ENCODE results near the gene GUCY1A1.

Gene GUCY1A1

DNA sequence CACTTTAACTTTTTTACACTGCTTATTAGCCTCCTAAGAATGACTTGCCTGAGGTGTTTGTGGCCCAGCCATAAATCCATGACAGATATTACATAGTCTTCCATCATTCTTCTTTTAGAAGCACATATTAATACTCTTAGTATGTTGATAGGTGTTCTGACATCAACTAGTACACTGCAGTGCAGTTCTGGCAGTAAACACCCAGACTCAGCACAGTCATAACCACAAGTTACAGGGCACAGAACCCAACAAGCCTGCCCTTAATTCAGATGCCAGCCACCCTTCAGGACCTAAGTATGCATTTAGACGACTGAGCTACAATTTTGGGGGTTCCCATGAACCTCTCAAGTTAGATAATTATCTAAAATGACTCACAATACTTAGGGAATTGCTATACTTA is 55.7 kb downstream of the GUCY1A1 start:
- no peak overlapping the region for H3K4me3 ChIP-seq (ENCODE audit: low read depth, low read length)
- in situ Hi-C loops (cut with HindIII; ENCODE audit: low sequenced_read_pairs), result no loop called here
- TF ChIP-seq, protein P1, sequence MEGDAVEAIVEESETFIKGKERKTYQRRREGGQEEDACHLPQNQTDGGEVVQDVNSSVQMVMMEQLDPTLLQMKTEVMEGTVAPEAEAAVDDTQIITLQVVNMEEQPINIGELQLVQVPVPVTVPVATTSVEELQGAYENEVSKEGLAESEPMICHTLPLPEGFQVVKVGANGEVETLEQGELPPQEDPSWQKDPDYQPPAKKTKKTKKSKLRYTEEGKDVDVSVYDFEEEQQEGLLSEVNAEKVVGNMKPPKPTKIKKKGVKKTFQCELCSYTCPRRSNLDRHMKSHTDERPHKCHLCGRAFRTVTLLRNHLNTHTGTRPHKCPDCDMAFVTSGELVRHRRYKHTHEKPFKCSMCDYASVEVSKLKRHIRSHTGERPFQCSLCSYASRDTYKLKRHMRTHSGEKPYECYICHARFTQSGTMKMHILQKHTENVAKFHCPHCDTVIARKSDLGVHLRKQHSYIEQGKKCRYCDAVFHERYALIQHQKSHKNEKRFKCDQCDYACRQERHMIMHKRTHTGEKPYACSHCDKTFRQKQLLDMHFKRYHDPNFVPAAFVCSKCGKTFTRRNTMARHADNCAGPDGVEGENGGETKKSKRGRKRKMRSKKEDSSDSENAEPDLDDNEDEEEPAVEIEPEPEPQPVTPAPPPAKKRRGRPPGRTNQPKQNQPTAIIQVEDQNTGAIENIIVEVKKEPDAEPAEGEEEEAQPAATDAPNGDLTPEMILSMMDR (IDR thresholded peaks at IDR 0.05; ENCODE audit: low read depth, low read length, missing control alignments), result no peak
- DNase-seq (ENCODE audit: low read depth), result no peak

DNA sequence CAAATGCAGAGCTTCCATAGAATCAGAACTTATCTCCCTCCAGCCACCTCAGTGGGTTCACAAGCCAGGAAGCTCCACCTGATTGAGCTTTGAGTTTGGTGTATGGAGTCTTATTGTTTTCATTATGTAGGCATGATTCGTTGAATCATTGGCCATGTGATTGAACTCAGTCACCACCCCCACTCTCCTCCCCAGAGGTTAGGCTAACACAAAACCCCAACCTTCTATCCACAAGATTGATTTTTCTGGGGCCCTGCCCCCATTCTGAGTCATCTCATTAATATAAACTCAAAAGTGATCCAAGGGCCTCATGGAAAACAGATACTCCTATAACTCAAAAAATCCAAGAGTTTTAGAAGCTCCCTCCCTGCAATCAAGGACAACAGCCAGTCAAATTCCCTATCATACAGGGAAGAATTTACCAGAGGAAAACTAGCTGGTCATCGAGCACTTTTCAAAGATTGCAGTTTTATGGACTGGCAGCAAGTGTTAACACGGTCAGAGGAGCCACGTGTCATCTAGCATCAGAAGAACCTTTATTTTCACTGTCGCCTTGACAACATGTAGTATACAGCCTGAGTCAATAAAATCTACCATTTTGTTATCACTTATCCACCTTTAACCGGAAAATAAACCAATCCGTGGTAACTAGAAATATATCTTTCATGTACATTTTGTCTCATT is 56.3 kb downstream of the GUCY1A1 start:
- H3K4me3 ChIP-seq (ENCODE audit: low read depth, low read length), result no peak overlapping the region
- DNase-seq (ENCODE audit: low read depth), result no peak
- in situ Hi-C loops (cut with HindIII; ENCODE audit: low sequenced_read_pairs), result no loop called here
- TF ChIP-seq, protein P1 (IDR thresholded peaks at IDR 0.05; ENCODE audit: low read depth, low read length, missing control alignments), result no peak

DNA sequence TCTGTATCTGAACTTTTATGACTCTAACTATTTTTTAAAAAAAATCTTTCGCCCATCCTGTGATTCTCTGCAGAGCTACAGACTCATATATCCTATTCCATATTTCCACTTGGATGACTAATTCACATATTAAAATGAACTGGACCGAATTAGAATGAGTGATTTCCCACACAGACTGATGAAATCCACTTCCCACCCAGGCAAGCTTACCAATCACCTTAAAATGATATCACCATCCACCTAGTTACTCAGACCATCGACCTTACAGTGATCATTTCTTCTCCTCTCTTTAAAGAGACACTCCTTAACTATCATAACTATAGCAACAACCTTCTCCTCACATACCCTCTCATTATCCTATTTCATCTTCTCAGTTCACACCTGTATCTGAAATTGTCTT is 58.1 kb downstream of the GUCY1A1 start:
- H3K4me3 ChIP-seq (ENCODE audit: low read depth, low read length), result no peak overlapping the region
- in situ Hi-C loops (cut with HindIII; ENCODE audit: low sequenced_read_pairs), result no loop called here
- TF ChIP-seq, protein P1 (IDR thresholded peaks at IDR 0.05; ENCODE audit: low read depth, low read length, missing control alignments), result no peak
- DNase-seq (ENCODE audit: low read depth), result no peak

DNA sequence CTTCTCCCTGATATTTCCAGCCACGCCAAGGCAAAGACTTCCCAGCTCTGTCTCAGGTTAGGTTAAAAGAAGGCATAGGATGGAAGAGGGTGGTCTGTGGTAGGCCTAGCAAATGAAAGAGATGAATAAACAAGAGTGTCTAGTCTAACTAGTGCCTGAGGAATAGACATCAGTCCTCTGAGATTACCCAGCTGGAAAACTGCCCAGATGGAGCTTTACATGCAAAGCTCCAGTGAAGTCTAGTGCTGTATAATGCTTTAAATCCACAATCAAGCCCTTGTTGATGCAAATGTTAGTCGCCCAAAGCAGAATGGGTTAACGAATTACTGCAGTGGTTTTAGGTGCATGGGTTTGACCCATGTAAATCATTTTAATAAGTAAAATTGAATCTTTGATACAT is 67.4 kb downstream of the GUCY1A1 start:
- no peak overlapping the region for H3K4me3 ChIP-seq (ENCODE audit: low read depth, low read length)
- in situ Hi-C loops (cut with HindIII; ENCODE audit: low sequenced_read_pairs), result no loop called here
- no peak for DNase-seq (ENCODE audit: low read depth)
- TF ChIP-seq, protein P1 (IDR thresholded peaks at IDR 0.05; ENCODE audit: low read depth, low read length, missing control alignments), result no peak

DNA sequence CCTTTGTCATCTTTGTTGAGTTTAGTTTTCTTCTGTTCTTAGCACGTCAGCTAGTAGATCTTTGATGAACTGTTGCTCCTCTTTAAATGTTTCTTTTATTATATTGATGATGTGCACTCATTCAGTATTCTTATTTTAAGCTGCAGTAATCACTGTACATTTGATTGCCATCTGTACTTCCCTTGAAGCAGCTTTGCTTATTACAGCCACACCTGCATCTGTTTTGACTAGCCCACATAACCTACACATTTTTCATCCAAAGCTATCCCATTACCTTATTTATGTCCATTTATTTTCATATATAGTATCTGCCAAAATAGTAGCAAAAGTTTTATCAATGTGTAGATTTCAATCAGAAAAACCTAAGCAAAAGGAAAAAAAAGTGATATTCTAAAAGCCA is 68.3 kb downstream of the GUCY1A1 start:
- TF ChIP-seq, protein P1 (IDR thresholded peaks at IDR 0.05; ENCODE audit: low read depth, low read length, missing control alignments), result no peak
- in situ Hi-C loops (cut with HindIII; ENCODE audit: low sequenced_read_pairs), result no loop called here
- H3K4me3 ChIP-seq (ENCODE audit: low read depth, low read length), result no peak overlapping the region
- no peak for DNase-seq (ENCODE audit: low read depth)

DNA sequence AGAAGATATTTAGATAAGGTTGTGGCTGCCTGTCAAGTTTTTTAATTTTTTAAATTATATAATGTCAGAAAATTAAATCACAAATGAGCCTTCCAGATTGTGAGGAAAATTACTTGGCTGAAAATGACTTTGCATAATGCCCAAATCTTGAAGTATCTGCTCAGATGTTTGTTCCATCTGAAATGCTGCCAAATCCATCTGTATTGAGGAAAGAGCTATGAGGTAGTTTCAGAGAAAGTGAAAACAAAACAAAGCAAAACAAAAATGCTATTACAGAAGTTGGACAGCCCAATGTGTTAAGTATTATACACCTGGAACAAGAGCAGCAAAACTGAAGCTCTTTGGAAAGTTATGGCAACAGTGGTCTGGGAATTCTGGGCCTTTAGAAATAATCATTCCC is 68.8 kb downstream of the GUCY1A1 start:
- in situ Hi-C loops (cut with HindIII; ENCODE audit: low sequenced_read_pairs), result no loop called here
- DNase-seq (ENCODE audit: low read depth), result no peak
- TF ChIP-seq, protein P1 (IDR thresholded peaks at IDR 0.05; ENCODE audit: low read depth, low read length, missing control alignments), result no peak
- H3K4me3 ChIP-seq (ENCODE audit: low read depth, low read length), result no peak overlapping the region

All from astrocyte of the cerebellum (primary cell).